ENCODE measurements around the gene SHB.

GRCh38 chr9:38107811-38108304, 38.8 kb upstream of the SHB start:
- TF ChIP-seq CTCF (conservative IDR thresholded peaks at IDR 0.05; ENCODE audit: low read depth, low read length) (no peak), EZH2phosphoT487 (IDR thresholded peaks at IDR 0.05; ENCODE audit: borderline replicate concordance, low read length) (no peak)
